Mesothelial cell of epicardium (in vitro differentiated cells): ENCODE measurements around the gene HHATL. TPM values are rescaled to one million over a fixed set of nuclear protein-coding genes. Genes with fewer than 3 reads are reported as not detected.
"Not testable (repeated sequence)": the region's sequence is repeated elsewhere in the genome, so short reads cannot be mapped to it uniquely, and the experiment has no call there.

Experiments used
- DNase-seq, 2 experiments: peaks; one replicate each; pipeline ENCODE4 v3.0.0; 2021; ENCODE audit warnings: low spot score in 2 of 2; ENCODE audit not compliant: unreplicated experiment in 2 of 2
- H3K27ac Mint-ChIP-seq: 2 replicates; pipeline ENCODE4 v1.8.0; 2021; ENCODE audit warnings: mixed read lengths
- H3K27me3 Mint-ChIP-seq: 2 replicates; pipeline ENCODE4 v1.8.0; 2021; ENCODE audit warnings: low read depth, mixed read lengths
- H3K36me3 Mint-ChIP-seq: 2 replicates; pipeline ENCODE4 v1.8.0; 2021; ENCODE audit warnings: mixed read lengths
- H3K4me1 Mint-ChIP-seq: 2 replicates; pipeline ENCODE4 v1.8.0; 2021; ENCODE audit warnings: mixed read lengths
- H3K4me3 Mint-ChIP-seq: 2 replicates; pipeline ENCODE4 v1.8.0; 2021; ENCODE audit warnings: mild to moderate bottlenecking, moderate library complexity, mixed read lengths
- H3K9me3 Mint-ChIP-seq: 2 replicates; pipeline ENCODE4 v1.8.0; 2021; ENCODE audit warnings: mixed read lengths
- total RNA-seq: library from RNA; stranded (reverse); gene quantifications from 3 replicates; pipeline ENCODE4 v1.2.1, GENCODE V29; 2021
- TF ChIP-seq, protein P1 (sequence below): fragments of 200-600 bp; sonication (generic); IDR thresholded peaks from one replicate; pipeline ENCODE4 v1.5.0; 2021; ENCODE audit warnings: antibody characterized with exemption; ENCODE audit not compliant: unreplicated experiment

The HHATL gene
- total RNA-seq, 1 donor from 2014 or later, result not detected

DNA sequence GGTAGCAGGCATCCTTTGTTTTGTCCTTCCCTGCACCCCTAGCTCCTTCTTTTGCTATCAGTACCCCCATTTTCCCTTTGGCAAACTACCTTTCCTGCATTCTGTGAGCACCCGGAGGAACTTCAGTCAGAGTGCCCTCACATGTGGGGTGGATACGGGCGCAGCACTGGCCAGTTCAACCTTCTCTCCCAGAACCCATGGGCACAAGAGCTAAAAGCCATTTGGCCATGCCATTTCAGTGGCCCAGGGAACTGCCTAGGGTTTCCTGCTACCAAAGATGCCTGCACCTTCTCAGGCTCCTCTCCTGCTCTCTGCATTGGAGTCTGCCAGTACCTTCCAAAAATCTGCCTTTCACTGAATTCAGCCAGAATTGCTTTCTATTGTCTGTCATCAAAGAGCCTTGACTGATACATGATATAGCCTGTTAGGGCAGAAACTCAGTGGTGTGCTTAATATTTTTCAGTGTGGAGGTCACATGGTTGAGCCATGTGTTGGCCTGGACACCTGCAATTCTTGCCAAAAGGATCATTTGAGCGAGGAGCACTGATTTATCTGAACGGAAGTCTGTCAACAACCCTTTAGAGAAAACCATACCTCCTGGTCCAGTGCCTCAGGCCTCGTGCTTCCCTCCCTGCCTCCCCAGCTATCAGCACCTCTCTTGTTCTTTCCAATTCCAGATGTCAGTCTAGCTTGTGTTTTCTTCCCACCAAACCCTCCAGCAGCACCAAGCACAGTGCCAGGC, 27.0 kb upstream of the HHATL start:
- Mint-ChIP-seq H3K9me3 (no peaks in the 10 kb centered on the region), H3K36me3 (no peaks in the 10 kb centered on the region), H3K27me3 (no peaks in the 10 kb centered on the region), H3K27ac (no peak overlapping the region), H3K4me3 (no peak overlapping the region), H3K4me1 (no peaks in the 10 kb centered on the region)
- TF ChIP-seq, protein P1, sequence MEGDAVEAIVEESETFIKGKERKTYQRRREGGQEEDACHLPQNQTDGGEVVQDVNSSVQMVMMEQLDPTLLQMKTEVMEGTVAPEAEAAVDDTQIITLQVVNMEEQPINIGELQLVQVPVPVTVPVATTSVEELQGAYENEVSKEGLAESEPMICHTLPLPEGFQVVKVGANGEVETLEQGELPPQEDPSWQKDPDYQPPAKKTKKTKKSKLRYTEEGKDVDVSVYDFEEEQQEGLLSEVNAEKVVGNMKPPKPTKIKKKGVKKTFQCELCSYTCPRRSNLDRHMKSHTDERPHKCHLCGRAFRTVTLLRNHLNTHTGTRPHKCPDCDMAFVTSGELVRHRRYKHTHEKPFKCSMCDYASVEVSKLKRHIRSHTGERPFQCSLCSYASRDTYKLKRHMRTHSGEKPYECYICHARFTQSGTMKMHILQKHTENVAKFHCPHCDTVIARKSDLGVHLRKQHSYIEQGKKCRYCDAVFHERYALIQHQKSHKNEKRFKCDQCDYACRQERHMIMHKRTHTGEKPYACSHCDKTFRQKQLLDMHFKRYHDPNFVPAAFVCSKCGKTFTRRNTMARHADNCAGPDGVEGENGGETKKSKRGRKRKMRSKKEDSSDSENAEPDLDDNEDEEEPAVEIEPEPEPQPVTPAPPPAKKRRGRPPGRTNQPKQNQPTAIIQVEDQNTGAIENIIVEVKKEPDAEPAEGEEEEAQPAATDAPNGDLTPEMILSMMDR, result no peak
- DNase-seq, result peak in 1 of 2 experiments; percentile 10

DNA sequence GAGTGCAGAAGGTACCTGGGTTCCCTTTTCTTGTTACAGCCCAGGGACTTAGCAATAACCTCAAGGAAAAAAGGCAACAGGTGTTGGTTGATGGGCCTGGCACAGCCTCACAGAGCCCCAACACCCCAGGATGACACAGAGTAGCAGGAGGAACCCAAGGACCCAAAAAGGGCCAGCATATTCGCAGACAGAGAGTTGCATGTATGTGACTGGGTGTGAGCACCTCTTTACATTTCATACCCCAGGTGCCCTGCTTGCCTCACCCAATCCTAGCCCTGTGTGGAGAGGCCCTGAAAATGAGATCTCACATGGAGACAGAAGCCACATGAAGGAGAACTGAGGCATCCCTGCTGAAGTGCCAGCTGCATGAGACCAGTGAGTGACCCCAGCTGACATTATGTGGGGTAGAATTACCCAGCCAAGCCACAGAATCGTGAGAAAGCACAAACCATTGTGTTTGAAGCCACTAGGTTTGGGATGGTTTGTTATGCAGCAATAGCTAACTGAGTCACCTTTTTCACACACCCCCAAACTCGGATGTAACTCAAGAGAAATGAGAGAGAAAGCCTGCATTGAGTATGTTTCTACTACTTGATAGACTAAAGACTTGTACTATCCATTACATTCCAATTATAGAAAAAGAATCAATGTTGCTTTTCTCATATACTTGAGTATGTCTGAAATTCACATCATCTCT, 26.2 kb upstream of the HHATL start:
- TF ChIP-seq, protein P1, result no peak
- no peaks in the 10 kb centered on the region for H3K36me3 Mint-ChIP-seq
- H3K27me3 Mint-ChIP-seq, result no peaks in the 10 kb centered on the region
- H3K4me3 Mint-ChIP-seq, result no peak overlapping the region
- no peaks in the 10 kb centered on the region for H3K9me3 Mint-ChIP-seq
- H3K4me1 Mint-ChIP-seq, result no peaks in the 10 kb centered on the region
- H3K27ac Mint-ChIP-seq, result no peak overlapping the region
- DNase-seq, result peak in 1 of 2 experiments; percentile 21

DNA sequence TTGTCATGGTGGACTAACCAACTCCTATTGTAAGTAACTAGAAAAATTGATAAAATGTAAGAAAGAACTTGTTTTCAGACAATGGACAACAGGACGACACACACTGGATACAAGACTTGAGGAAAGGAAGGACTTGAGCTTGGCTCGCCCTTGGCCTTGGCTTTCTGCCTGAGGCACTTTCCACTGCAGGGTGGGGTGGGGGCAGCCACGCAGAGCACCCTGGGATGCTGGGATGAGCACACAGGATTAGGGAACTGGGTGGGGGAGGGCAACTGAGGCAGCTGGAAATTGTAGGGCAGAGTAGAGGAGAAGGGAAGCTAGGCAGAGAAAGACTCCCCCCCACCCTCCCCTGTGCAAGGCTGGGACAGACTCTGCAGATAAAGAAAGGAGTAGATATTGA, 25.5 kb upstream of the HHATL start:
- TF ChIP-seq, protein P1, result no peak
- no peaks in the 10 kb centered on the region for H3K4me1 Mint-ChIP-seq
- no peak overlapping the region for H3K4me3 Mint-ChIP-seq
- H3K9me3 Mint-ChIP-seq, result no peaks in the 10 kb centered on the region
- H3K27ac Mint-ChIP-seq, result no peak overlapping the region
- no peaks in the 10 kb centered on the region for H3K27me3 Mint-ChIP-seq
- no peaks in the 10 kb centered on the region for H3K36me3 Mint-ChIP-seq
- peak in 1 of 2 experiments; percentile 21 for DNase-seq

DNA sequence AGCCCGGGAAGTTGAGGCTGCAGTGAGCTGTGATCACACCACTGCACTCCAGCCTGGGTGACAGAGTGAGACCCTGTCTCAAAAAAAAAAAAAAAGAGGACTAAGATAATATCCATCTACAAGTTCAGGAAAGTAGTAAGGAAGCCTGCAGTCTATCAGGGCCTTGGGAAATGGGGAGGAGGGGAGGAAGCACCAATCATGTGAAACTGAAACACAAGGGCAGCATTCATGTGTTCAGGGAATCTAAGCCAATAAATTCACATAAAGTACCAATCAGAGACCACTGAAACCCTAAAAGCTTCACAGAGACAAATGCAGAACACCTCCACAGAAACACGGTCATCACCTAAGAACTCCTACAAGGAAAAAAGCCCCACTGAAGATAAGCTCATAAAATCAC, 22.9 kb upstream of the HHATL start:
- TF ChIP-seq, protein P1, result no peak
- no peaks in the 10 kb centered on the region for H3K9me3 Mint-ChIP-seq
- peaks cover 2% of the 10 kb centered on the region for H3K27me3 Mint-ChIP-seq
- DNase-seq, result no peak
- no peaks in the 10 kb centered on the region for H3K36me3 Mint-ChIP-seq
- no peak overlapping the region for H3K4me3 Mint-ChIP-seq
- no peaks in the 10 kb centered on the region for H3K4me1 Mint-ChIP-seq
- H3K27ac Mint-ChIP-seq, result no peak overlapping the region

DNA sequence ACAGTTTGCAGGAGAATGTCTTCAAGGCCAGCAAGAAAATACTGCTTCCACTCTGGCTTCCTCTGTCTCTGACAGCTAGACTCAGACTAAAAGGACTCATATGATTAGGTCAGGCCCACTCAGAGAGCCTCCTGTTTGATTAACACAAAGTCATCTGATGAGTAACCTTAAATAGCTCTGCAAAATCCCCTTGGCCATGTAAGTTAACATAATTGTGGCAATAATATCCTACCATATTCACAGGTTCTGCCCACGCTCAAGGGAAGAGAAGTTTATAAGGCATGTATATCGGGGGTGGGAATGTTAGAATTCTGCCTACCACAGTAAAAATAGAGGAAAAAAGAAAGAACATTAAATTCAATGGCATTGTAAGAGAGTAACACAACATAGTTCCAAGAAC, 20.6 kb upstream of the HHATL start:
- TF ChIP-seq, protein P1, result no peak
- no peaks in the 10 kb centered on the region for H3K36me3 Mint-ChIP-seq
- no peaks in the 10 kb centered on the region for H3K9me3 Mint-ChIP-seq
- H3K27me3 Mint-ChIP-seq, result peaks cover 2% of the 10 kb centered on the region
- H3K4me1 Mint-ChIP-seq, result no peaks in the 10 kb centered on the region
- H3K27ac Mint-ChIP-seq, result no peak overlapping the region
- DNase-seq, result no peak
- H3K4me3 Mint-ChIP-seq, result no peak overlapping the region

DNA sequence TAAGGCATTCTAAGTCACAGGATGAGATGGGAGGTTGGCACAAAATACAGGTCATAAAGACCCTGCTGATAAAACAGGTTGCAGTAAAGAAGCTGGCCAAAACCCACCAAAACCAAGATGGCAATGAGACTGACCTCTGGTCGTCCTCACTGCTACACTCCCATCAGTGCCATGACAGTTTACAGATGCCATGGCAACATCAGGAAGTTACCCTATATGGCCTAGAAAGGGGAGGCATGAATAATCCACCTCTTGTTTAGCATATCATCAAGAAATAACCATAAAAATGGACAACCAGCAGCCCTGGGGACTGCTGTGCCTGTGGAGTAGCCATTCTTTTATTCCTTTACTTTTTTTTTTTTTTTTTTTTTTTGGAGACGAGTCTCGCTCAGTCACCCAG, 19.8 kb upstream of the HHATL start:
- not testable (repeated sequence) for H3K4me1 Mint-ChIP-seq, H3K4me3 Mint-ChIP-seq, DNase-seq

More for the DNA sequence above, 19.8 kb upstream of the HHATL start:
- H3K36me3 Mint-ChIP-seq, H3K27me3 Mint-ChIP-seq, H3K27ac Mint-ChIP-seq, H3K9me3 Mint-ChIP-seq: not testable (repeated sequence)
